CD4-positive, alpha-beta T cell treated with Interleukin-4 for 4 hours (primary cell): ENCODE results near the gene ETS1.

Experiments
- DNase-seq: peaks from one replicate; pipeline ENCODE4 v3.0.0-alpha.2; 2020

Gene ETS1

DNA sequence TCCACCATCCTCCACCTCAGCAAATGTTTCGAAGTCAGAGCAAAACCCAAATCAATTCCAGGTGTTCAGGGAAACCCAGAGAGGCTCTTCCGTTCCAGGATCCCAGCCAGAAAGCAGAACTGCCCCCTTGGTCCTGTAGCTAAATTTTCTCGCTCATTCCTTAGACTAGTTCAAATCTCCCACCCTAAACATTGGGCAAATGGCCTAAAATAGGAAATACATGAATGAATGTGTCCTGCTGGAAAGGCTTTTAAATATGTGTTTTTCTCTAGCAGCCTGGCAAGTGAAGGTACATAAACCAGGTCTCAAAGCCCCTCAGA lies 89.6 kb downstream of the ETS1 start:
- DNase-seq, result no peak

DNA sequence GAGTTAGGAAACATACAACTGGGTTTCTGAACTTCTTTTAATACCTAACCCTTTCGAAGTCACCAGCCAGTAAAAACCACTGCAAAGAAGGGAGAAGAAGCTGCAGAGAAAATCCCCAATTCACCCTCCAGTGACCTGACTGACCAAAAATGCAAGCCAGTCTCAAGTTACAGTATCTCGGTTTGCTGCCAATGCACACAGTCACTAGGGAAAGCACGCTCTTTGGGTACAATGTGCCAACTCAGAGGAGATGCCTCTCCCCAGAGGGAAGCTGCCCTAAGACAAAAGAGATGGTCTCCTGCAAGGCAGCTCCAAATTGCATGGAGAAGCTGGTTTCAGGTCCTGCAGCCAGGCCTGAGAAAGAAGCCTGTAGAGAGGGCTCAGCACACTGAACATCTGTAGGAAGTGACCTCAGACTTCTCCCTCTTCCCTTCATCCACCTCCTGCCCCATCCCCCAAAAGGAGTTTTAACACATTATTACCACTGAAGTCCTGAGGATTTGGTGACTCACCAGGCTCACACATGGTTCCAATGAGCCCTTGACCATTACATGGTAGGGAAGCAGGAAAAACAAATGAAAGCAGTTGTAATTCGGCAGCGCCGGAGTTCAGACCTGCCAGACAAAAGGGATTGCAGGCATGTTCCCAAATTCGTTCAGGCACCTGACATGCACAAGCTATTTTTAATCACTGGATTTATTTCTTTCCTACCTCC lies 90.1 kb downstream of the ETS1 start:
- DNase-seq, result no peak

DNA sequence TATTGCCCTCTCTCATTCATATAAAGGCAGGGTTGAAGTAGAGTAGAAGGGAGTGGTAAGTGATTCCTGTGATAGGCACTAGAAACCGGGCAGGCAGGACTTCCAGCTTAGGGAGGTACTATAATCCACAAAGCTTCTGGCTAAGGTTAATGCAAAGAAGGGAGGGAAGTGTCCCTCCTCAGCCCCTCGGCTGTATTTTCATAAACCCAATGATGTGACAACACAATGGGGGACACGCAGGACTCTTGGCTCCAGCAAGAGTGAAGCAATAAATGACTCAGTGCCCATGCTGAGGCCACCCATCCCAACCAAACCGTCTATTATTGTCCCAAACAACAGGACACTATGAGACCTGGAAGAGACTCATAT lies 90.7 kb downstream of the ETS1 start:
- DNase-seq, result no peak

DNA sequence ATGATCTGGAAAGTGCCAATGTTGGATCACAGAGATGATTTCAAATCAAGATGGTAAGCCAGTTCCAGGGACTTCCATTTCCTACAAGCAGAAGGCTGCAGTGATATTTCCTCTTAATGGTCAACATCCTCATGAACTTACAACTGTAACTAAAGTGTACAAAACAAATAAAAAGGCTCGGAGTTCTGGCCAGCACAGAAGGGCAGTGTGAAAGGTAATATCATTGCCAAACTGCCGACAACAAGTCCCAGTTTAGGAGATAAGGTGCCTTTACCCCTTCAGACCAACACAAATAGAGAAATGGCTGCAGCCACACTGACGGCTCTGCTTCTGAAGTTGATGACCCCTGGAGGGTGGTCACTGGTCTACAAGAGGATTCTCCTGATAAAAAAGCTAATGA lies 91.1 kb downstream of the ETS1 start:
- DNase-seq, result no peak

DNA sequence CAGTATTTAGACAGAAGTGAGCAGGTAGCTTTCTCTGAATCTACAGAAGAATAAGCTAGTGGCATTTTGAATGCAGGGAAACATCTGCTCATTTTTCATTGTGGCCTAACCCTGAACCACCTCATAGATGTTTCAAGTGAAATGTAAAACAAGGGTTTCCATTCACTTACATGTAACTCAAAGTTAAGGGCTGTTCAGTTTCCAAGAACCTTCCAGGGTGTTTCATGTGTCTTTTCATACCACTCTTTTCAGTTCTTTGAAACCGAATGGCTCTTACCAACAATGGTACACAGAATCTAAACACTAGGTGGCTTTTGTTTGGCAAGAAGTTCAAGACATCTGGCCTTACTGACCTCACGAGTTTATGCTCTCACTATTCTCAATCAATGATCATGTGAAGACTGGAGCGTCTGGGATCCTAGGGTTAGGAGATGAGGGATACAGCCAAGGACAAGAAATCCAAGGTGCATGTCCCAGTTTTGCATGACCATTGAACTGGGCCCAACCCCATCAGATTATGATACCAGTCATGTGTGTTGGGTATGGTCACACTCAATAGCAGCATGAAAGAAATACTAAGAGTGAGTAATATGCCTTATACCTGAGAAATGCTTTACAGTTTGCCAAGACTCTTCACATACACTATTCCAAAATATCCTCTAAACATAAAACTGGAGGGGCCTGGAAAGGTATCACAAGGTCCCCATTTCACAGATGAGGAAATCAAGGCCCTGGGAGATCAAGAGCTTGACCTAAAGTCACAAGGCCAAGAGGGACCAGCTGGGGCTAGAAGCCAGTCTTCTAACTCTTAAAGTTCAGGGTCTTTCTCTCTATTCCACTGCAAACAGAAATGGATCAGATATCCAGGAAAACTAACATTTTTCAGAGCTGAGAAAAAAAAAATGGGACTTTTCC lies 92.7 kb downstream of the ETS1 start:
- peak; percentile 61 for DNase-seq

DNA sequence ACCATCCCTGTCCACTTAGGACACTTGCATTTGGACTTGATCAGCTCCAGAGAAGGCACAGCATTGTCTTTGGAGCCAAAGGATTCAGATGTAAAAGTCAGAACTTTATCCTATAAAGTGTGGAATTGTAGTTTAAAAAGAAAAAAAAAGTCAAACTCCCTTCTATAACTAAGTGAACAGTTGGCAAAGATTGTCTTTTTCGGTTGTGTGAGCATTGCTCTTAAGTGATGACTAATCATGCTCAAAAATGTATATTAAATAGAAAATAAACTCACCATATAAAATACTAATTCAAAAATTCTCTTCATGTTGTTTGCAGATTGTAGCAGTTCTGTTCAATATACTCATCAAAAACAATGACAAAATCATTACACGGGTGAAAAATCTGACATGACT lies 93.8 kb downstream of the ETS1 start:
- DNase-seq, result no peak

DNA sequence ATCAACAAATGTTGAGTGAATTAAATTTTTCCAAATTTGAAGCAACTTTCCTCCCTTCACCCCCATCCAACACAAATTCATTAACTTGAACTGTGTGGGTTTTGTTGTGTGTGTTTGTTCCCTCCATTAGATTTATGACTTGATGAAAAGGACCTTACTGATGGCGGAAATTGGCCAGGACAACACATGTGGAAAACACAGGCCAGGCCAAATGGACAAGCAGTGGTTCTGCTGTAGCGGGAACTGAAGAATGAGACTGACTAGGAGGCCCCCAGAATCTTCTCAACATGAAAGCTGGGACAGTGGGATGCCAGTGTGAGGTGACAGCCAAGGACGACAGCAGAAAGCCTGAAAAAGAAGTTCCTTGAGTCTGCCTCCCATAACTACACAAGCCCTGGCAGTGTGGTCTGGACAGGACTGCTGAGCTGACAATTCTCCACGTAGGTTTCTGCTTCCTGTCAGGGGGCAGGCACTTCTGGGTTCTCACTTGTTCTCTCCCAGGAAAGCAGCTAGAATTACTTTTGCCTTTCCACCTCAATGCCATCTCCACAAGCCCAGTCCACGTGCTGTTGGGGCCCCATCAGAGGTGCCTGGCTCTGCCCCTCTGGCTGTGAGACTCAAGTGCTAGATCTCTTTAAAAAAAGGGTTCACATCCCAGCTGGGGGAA lies 94.3 kb downstream of the ETS1 start:
- DNase-seq, result no peak

DNA sequence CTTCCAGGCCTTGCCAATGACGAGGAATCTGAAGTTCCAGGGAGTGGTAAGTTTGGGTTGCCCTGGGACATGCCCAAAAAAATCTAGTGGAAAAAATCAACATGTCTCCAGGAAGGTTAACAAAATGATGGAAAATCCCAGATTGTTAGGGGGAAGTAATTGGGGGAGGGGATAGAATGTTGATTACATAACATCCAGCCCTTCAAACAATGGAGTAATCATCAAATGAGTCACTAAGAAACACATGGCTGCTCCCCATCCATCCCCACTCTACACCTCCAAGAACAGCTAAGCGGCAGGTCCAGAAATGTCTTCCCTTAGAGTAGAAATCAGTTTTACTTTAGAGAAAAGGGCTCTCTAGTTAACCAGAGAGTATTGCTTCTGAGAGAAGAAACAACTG lies 94.9 kb downstream of the ETS1 start:
- DNase-seq, result no peak

DNA sequence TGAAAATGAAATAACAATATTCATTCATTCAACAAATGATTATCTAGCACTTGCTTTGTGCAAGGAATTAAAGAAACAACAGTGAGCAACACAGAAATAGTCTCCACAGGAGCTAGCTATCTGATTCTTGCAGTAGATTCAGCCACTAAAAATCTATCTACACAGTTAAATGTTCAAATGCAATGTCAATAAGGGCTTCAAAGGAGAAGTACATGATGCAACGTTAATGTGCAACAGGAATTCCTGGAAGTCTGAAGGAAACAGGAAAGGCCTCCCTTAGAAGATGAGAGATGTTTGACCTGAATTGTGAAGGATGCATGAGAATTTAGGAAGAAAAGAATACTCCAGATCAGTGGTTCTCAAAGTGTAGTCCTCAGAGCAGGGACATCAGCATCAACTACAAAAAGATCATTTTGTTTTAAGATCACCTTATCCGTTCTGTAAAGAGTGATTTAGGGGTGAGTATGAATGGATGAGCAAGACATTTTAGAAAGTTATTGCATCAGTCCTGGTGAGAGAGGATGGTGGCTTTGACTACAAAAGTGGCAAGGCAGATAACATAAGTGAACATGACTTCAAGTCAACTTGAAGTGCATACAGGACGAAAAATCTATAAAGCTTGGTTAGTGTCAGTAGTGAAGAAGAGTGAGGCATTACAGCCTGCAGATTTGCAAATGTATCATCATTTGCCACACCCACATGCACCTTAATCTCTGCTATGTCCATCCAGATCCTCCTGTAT lies 96.0 kb downstream of the ETS1 start:
- DNase-seq, result no peak

DNA sequence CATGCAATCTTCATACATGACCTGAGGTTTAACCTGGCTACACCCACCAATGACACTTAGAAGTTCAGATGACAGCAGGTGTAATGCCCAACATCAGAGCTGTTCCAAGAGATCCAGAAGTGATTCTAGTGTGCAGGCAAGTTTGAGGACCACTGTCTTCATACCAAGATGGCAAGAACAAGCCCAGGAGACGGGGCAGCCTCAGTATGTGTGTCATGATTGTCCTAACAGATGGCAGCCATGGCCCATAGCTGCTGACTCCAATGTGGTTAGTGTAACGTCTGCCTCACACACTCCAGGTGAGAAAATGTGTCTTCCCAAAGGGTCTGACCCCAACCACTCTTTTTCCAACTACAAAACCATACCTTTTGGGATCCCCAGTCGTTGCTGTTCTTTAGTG lies 97.3 kb downstream of the ETS1 start:
- no peak for DNase-seq

DNA sequence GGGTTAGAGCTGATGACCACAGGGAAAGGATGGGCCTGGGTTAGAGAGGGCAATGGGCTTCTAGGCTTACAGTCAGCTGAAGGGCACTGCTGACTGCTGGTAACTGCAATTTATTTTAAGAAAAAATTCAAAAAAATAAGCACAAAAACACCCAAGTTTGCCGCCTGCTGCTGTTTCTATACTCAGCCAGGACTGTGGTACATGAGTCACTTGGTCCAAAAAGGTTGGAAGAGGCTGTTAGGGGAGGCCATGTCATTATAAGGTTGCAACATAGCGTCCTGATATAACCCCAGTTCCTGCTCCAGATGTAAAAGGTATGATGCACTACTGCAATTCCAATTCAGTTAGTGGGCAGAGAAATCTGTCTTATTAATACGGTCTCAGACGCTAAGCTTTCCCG lies 98.9 kb downstream of the ETS1 start:
- no peak for DNase-seq

DNA sequence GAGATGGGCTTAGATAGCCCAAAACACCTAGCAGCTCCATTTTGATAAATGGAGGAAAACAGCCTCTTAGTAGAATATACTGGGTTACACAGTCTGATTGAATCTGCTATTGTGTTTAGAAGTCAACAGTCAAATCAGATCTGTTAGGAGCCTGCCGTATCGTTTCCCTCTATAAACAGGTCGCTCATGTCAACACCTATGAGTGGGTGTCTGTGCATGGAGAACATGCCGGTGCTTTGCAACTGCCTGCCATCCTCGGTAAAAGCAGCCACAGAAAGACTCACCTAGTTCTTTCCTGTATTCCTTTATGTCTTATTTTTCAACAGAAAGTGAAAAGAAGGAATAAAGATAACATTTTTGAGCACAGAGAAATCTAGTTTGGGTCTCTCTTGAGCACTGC lies 99.4 kb downstream of the ETS1 start:
- no peak for DNase-seq

DNA sequence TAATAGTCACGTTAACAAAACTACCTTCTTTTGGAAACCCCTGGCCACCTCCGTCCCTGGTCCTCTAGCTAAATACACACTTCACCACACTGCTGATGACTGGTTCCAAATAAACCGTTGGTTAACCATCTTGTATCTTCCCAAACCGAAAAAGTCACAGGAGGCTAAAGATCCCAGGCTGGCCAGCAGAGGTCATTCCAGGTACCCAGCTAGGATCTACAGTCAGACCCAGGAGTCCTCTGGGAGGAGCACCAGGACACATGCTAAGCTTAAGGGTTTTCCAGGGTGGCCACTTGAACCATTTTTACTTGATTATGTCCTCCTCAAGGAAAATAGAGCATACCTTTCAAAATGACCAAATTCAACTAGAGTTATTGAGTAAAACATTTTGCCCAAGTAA lies 103.2 kb downstream of the ETS1 start:
- DNase-seq, result no peak

DNA sequence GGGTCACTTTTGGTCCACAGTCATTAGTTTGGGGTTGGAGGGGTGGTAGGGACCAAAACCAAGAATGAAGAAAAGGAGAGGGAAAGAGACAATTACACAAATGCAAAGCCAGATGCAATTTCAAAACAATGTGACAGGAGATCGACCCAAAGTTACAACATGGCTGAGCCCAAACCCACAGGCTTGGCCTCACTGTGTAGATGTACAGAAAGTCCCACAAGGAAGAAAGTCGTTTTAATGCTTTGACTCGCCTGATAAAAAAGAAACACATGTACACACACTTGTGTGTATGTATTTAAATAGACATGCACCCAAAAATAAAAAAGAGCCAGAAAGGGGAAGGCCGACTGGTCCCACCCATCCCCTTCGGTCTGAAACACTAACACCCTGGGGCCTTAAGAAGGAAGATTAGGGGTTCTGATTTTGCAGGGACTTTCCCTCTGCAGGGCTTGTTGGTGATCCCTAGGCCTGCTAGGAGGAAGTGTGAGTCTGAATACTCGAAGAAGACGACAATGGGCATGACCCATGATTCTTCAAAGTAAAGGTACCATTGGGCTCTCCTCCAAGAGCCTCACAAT lies 104.1 kb downstream of the ETS1 start:
- peak; percentile 84 for DNase-seq

DNA sequence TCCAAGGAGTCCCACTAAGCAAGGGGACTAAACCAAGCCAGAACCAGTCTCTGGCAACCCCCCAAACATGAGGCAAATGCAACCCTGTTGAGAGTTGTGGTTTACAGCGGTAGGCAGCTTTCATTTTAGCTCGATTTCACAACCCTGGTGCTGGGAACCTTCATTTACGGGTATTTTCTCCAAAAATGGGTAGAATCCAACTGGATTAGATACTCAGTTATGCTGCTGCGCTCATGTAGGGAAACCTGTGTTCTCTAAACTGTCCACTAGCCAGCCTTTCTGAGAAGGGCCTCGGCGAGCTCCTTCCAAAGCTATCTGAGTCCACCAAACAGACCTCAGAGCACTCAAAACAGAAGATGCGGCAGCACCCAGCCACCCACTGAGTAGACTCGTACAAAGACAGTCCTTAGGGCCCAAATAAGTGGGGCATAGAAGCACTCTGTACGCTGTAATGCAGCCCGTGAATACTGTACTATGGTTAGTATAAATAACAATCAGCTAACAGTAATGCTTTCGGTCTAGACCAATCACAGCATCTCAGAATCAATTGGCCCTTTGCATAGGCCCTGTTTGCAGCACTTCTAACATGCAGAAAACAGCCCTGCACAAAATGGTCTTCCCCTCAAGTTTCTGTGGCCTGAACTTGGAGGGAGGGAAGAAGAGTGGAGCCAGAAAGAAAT lies 104.7 kb downstream of the ETS1 start:
- DNase-seq, result peak; percentile 64

DNA sequence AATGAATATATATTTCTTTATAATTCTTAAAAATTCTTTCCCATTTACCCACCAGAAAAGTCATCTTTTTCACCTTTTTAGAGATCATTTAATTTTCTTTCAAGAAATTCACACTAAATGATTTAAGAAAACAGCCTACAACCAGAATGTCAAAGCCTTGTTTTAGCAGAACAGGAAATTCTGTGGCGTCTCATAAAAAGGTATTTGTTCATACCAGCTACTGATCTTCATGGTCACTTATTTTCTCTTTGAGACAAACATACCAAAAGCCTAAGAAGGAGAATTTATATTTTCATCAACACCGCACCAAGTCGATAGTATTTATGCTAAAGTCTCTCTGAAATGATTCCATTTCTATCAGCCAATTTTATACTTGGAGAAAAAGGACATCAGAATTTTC lies 105.3 kb downstream of the ETS1 start:
- no peak for DNase-seq

DNA sequence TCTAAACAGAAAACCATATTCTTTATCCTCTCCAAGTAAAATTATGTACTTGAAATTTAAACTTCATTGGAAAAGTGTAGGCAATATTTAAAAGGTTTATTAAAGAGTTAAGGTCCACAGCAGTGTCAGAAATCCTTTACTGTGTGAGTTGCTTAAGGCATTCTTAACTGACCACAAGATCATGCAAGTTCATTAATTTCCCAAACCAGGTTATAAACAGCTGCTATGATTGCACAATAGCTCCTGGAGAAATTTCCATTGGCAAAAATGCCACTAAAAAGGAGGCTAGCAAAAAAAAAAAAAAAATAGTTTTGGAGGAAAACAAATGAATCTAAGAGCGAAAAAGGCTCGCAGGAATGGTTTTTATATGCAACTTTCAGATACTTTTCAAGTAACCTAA lies 106.2 kb downstream of the ETS1 start:
- no peak for DNase-seq

DNA sequence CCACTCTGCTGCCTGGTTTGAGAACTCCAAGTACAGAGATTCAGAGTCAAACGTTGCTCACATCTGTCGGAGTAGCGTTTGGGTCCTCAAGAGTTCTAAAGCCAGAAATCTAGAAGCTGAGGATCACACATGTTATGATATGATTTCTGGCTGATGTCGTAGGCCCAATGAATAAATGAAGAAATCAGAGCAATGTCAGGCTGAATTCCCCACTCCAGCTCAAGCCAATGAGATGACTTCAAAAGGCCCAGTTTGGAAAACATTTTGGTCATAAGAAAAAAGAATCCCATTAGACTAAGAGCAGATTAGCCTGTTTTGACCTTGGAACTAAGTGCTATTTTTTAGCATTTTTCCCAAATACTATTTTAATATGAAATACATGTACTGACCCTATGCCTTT lies 106.7 kb downstream of the ETS1 start:
- no peak for DNase-seq

DNA sequence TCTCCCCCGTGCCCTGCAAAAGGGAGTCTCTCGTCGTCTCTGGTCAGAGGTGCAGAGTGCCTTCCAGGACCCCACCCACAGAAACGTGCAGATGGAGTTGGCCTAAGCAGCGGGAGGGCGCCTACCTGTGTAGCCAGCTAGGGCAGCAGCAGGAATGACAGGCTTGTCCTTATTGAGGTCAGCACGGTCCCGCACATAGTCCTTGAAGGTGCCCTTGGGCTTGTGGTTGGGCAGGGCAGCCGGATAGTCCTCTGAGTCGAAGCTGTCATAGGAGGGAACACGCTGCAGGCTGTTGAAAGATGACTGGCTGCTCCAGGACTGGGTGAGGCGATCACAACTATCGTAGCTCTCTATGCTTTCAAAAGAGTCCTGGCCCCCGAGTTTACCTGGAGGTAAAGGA lies 107.3 kb downstream of the ETS1 start:
- no peak for DNase-seq

DNA sequence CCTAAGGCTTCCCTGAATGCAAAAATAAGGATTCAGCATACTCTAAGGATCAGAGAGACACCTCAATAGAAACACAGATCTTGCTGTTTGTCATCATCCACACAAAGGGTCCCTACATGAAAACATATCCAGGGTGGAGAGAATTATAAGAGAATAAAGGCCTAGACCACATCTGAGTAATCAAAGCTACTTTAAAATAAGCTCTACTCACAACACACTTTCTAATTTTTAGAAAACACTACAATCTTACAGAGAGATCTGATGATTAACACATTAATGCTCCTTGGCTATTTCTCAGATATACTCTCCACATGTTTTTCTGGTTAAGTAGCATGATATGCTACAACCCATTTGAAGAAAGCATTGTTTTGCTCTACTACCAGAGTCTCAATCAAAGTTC lies 108.2 kb downstream of the ETS1 start:
- DNase-seq, result peak; percentile 65

DNA sequence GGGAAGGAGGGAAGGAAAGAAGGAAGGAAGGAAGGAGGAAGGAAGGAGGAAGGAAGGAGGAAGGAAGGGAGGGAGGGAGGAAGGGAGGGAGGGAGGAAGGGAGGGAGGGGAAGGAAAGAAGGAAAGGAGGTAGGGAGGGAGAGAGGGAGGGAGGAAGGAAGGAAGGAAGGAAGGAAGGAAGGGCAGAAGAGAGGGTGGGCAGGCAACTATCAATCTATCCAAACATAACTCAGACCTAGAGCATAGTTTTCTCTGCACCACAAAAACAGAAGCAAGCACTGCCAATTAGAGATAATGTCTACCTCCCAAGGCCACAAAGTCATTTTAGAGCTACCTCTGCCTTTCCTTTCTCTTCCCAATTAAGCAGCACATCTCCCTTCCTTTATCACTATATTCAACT lies 109.1 kb downstream of the ETS1 start:
- no peak for DNase-seq

DNA sequence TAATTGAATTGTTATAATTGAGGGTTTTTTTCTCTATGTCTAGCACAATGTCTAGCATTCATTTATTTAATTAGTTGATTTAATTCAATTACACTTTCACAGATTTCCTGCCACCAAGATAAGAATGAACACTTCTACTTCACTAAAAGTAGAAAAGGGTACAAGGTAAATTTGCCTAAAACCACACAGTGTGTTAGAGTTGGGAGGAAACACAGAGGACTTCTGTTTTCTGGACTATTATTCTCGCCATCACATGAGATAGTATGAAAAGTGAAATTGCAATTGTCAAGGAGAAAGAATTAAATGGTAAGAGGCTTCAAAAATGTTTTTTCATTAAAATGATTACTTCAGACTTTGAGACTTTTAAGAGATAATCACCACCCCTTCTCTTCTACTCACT lies 109.5 kb downstream of the ETS1 start:
- no peak for DNase-seq

DNA sequence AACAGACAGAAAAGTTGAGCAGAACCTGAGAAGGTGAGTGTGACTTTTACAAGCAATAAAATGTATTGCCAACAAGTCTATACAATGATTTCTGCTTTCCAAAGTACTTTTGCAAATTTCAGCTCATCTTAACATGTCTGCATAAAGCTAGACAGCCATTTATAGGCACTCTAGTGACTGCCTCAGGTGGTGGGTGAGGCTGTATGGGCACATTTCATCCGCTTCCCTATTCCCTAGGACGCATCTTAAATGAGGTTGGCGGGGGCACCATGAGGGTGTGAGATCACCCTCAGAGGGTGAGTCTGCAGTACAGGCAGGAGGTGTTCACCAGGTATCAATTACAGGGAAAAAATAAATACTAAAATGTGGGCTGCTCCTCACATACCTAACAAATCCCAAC lies 110.1 kb downstream of the ETS1 start:
- no peak for DNase-seq
